Stimulated activated naive CD8-positive, alpha-beta T cell treated with anti-CD3 and anti-CD28 coated beads, Interleukin-15, Interleukin-2, amounts not matched to agents 100 ng/mL and 50 ng/mL, for 24 hours (primary cell): Measurements from ENCODE around the gene IRF1.
A peak's percentile ranks its signal among the peaks of the same experiment; 100 is the strongest.

ENCODE experiments used
- H3K27ac Mint-ChIP-seq: one replicate; pipeline ENCODE4 v1.8.0; 2021; ENCODE audit warnings: mild to moderate bottlenecking, mixed read lengths
- H3K27me3 Mint-ChIP-seq: one replicate; pipeline ENCODE4 v1.8.0; 2021; ENCODE audit warnings: mixed read lengths
- H3K36me3 Mint-ChIP-seq: one replicate; pipeline ENCODE4 v1.8.0; 2021; ENCODE audit warnings: low read depth, mixed read lengths
- H3K4me1 Mint-ChIP-seq: one replicate; pipeline ENCODE4 v1.8.0; 2021; ENCODE audit warnings: low read depth, mixed read lengths
- H3K4me3 Mint-ChIP-seq: one replicate; pipeline ENCODE4 v1.8.0; 2021; ENCODE audit warnings: mild to moderate bottlenecking, mixed read lengths
- H3K9me3 Mint-ChIP-seq: one replicate; pipeline ENCODE4 v1.8.0; 2021; ENCODE audit warnings: mixed read lengths

The IRF1 gene

DNA sequence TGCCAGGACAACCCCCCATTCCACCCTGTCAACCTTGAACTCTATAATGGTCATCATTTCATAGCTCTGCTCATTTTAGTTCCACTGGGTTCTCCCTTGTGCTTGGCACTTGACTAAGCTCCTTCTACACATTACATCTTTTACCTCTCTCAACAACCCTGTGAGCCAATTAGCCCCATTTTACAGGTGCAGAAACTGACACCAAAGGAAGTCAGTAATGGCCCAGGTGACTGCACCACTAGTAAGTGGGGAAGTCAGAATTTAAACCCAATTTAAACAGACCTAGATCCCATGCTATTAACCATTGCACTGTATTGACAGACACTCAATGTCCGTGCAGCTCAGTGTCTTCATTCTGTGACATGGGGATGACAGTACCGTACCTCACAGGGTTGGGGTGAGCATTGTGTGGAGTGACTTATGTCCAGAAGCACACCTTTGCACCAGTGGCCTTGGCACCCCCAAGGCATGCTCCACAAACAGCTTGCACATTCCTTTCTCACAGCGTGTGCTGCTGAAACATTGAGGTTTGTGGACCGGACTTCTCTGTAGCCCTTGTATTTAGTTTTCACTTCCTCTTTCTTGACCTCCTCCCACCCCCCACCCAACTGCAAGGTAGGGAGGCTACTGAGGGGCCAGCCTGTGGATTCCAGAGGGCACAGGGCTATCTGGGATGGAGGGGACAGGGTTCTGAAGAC lies 23.1 kb downstream of the IRF1 start:
- no peak overlapping the region for H3K4me3 Mint-ChIP-seq

DNA sequence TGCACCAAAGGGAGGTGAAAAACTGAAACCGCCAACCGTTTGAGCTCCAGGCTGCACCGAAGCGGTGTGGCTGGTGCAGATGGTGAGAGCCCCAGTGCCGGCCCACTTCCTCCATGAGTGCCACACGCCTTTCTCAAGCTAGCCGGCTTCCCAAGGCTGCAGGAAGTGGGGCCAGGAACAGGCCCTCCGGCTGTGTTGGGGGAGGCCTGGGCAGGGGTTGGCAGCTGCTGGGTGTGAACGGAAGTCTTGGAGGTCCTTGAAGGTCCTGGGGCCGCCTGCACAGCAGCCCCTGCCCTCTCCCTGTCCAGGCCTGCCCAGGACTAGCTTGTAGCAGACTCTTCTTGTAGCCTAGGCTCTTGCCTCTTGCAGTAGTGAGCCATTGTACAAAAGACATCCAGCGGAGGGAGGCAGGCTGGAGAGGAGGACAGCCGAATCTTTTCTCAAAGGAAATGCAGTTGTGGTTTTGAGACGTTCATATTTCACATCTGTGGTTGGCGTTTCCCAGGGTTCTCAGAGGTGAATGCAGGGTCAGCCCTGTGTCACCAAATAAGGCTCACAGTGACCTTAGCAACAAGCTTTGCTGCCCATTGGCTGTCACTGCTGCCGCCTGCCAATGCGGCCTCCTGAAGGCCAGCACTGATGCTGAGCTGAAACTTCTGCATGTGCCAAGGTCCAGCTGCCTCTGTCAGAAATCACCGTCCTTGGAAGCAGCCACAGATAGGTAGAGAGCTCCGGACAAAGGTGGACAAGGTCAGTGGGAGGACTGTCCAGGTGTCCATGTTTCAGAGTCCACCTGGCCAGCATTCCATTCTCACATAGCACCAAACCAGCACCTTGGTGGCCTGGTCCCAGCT lies 23.9 kb downstream of the IRF1 start:
- H3K4me1 Mint-ChIP-seq: peaks cover 100% of the 10 kb centered on the region
- peak overlapping the region; percentile 72 for H3K4me3 Mint-ChIP-seq
- no peaks in the 10 kb centered on the region for H3K9me3 Mint-ChIP-seq

More for the DNA sequence above, 23.1 kb downstream of the IRF1 start:
- peaks cover 29% of the 10 kb centered on the region for H3K36me3 Mint-ChIP-seq
- peaks cover 100% of the 10 kb centered on the region for H3K4me1 Mint-ChIP-seq
- peak overlapping the region; percentile 33 for H3K27ac Mint-ChIP-seq
- H3K27me3 Mint-ChIP-seq: no peaks in the 10 kb centered on the region
- no peaks in the 10 kb centered on the region for H3K9me3 Mint-ChIP-seq

DNA sequence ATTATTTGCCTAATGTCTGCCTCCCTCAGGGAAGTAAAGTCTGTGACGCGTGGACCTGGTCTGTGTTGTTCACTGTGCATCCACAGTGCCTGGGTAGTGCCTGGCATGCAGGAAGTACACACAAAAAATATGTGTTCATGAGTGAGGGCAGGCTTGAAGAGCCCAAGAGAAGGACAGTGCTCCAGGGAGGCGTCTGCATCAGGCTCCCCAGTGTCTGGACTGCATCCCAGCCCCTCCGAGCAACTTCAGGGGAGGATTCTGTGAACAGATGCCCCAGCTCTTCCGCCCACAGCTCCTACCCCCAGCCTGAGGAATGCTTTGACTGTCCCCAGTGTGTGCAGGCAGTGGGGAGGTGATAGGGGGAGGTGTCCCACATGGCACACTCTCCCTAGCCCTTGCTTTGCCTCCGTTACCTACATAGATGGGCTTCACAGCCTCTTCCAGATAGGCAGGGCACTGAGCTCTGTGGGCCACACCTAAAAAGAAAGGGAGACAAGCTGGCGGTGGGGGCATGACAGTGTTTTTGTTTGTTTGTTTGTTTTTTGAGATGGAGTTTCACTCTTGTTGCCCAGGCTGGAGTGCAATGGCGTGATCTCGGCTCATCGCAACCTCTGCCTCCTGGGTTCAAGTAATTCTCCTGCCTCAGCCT lies 25.4 kb downstream of the IRF1 start:
- peak overlapping the region; percentile 65 for H3K4me3 Mint-ChIP-seq
- peaks cover 97% of the 10 kb centered on the region for H3K4me1 Mint-ChIP-seq
- H3K9me3 Mint-ChIP-seq: no peaks in the 10 kb centered on the region
- peak overlapping the region; percentile 72 for H3K27ac Mint-ChIP-seq
- H3K36me3 Mint-ChIP-seq: peaks cover 44% of the 10 kb centered on the region
- no peaks in the 10 kb centered on the region for H3K27me3 Mint-ChIP-seq

More for the DNA sequence above, 23.9 kb downstream of the IRF1 start:
- H3K27ac Mint-ChIP-seq: peak overlapping the region; percentile 77
- H3K27me3 Mint-ChIP-seq: no peaks in the 10 kb centered on the region
- H3K36me3 Mint-ChIP-seq: peaks cover 35% of the 10 kb centered on the region

DNA sequence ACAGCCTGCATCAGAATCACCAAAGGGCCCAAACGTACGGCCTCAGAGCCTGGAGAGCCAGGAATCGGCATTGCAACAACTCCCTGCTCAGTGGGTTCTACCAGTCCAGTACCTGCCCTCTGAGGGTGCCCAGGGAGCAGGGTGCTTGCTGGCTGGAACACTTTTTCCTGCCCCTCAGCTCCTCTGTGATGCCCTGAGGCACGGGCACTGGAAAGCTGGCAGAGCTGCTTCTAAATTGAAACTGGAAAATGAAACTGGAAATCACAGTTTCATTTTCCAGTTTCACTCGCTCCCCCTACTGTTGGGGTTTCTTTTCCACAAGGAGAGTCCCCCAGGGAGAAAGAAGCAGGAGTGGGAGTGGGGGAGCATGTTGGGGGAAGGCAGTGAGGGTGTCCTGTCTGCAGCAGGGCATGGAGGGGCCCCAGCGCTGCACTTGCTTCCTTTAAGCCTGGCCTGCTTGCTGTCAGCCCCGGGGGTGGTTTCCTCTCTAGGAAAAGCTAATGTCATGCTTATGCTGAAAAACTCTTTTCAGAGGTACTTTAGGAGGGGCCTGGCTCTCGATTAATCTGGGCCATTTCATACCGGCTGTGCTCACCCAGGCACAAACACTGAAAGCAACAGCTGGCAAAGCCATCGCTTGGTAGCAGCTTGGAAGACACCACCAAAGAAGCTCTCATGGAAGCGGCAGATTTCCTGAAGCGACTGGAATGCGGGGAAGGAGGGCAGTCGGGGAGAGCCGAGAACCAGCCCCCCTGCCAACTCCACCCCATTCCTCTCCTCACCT lies 26.2 kb downstream of the IRF1 start:
- Mint-ChIP-seq H3K27ac (peak overlapping the region; percentile 72), H3K9me3 (no peaks in the 10 kb centered on the region), H3K27me3 (no peaks in the 10 kb centered on the region), H3K4me3 (peak overlapping the region; percentile 65), H3K36me3 (peaks cover 36% of the 10 kb centered on the region), H3K4me1 (peaks cover 97% of the 10 kb centered on the region)

DNA sequence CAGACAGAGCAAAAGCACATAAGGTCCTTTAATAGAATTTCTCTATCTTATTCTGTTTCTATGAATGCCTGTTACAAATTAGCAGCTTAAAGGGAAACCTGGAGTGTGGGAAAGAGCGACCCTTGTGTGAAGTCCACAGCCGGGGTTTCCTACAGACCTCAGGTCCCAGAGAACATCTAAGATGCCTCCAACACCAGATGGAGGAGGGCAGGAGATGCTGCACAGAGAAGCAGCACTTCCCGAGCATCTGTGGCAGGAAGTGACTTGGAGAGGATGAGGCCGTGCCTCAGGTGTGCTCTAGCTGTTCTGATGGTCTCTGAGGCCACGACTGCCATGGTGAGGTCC lies 26.8 kb downstream of the IRF1 start:
- no peaks in the 10 kb centered on the region for H3K9me3 Mint-ChIP-seq
- H3K27ac Mint-ChIP-seq: peak overlapping the region; percentile 52
- peaks cover 97% of the 10 kb centered on the region for H3K4me1 Mint-ChIP-seq
- H3K27me3 Mint-ChIP-seq: no peaks in the 10 kb centered on the region
- H3K36me3 Mint-ChIP-seq: peaks cover 36% of the 10 kb centered on the region
- peak overlapping the region; percentile 65 for H3K4me3 Mint-ChIP-seq

DNA sequence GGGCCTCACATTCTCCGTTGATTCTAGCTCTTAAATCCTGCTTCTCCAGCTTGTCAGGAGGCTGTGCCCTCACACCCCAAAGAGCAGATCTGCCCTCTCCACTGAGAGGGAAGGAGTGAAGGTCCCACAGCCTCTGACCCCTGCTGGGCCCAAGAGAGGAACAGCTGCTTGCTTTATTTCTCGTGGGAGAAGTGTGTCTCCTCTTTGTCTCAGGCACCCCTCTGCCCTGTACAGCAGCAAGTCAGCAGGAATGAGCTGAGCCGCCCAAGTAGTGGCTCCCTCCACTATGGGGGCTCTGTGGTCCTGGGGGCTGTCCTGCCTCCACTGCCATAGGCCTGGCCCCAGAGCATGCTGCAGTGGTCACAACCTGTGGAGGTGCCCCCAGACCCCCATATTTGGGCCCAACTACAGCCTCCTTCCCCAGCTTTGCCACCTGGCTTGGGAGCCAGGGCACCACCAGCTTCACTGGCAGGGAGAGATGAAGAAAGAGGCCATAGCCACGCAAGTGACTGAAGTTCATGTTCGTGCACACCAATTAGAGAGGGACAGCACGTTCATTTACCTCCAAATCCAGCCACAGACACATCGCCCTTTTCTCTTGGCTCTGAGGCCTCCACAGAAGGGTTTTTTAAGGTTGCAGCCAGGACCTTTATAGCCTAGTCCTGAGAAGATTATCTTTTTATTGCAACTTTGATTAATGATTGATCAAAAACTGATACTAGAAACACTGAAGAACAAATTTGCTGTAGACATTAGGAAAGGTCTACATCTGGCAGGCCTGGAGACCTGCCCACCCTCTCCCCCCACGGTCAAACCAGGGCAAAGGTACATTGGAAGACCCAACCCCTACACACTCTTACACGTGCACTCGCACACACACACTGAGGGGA lies 27.5 kb downstream of the IRF1 start:
- Mint-ChIP-seq H3K27ac (peak overlapping the region; percentile 58), H3K9me3 (no peaks in the 10 kb centered on the region), H3K27me3 (no peaks in the 10 kb centered on the region), H3K4me3 (peak overlapping the region; percentile 65), H3K36me3 (peaks cover 36% of the 10 kb centered on the region), H3K4me1 (peaks cover 97% of the 10 kb centered on the region)

DNA sequence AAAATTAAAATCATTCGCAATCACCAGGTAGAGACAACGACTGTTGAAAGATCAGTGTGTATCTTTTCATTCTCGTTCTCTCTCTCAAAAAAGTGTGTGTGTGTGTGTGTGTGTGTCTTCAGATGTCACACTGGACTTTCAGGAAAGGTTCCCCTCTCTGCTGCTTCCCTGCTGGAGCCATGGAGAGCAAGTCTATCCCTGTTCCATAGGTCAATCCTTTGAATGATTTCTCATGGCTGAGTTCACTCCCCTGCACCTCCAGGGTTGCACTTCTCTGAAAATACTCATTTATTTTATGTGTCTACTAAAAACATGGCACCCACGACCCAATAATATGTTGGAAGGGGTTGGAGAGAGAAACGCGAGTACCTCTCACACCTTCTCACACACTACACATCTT lies 28.2 kb downstream of the IRF1 start:
- Mint-ChIP-seq H3K27me3 (no peaks in the 10 kb centered on the region), H3K36me3 (peaks cover 39% of the 10 kb centered on the region), H3K9me3 (no peaks in the 10 kb centered on the region), H3K27ac (no peak overlapping the region), H3K4me1 (peaks cover 97% of the 10 kb centered on the region), H3K4me3 (no peak overlapping the region)

DNA sequence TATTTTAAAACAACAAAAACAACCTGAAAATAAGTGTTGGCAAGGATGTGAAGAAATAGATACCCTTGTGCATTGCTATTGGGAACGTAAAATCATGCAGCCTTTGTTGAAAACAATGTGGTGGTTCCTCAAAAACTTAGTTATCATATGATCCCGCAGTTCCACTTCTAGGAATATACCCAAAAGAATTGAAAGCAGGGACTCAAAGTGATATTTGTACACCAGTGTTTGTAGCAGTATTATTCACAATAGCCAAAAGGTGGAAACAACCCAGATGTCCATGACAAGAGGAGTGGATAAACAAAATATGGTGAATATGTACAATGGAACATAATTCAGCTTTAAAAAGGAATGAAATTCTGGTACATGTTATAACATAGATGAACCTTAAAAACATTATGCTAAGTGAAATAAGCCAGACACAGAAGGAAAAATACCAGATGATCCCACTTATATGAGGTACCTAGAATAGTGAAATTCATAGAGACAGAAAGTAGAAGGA lies 29.0 kb downstream of the IRF1 start:
- Mint-ChIP-seq H3K4me3 (no peak overlapping the region), H3K27ac (no peak overlapping the region), H3K9me3 (no peaks in the 10 kb centered on the region), H3K36me3 (peaks cover 37% of the 10 kb centered on the region), H3K4me1 (peaks cover 97% of the 10 kb centered on the region), H3K27me3 (no peaks in the 10 kb centered on the region)

DNA sequence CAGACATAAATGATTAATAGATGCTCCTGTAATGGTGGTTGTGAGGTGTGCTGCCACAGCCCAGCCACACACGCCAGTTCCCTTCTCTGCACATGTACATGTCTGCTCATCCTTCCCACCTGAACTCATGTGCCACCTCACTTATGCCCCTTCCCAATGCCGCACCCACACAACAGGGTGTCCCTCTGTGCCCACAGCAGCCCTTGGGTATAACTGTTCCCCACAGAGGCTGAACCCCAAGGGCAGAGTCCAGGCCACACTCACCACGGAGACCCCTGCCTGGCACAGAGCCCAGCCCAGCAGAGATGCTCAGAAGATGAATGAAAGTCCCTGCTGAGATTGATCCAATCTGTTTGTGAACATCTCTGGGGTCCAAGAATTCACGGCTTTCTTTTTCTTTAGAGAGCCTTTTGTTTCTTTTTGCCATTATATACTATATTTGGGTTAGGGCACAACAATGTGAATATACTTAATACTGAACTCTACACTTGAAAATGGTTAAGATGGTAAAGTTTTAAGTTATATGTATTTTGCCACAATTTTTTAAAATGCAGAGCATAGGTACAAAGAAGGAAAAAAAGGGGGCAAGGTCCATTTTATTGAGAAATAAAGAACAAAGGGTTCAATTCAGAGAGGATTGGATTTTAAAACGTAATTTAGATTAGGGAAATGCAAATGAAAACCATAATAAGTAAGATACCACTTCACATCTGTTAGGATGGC lies 29.6 kb downstream of the IRF1 start:
- Mint-ChIP-seq H3K36me3 (peaks cover 37% of the 10 kb centered on the region), H3K27ac (peak overlapping the region; percentile 2), H3K4me1 (peaks cover 97% of the 10 kb centered on the region), H3K27me3 (no peaks in the 10 kb centered on the region), H3K4me3 (no peak overlapping the region), H3K9me3 (no peaks in the 10 kb centered on the region)

DNA sequence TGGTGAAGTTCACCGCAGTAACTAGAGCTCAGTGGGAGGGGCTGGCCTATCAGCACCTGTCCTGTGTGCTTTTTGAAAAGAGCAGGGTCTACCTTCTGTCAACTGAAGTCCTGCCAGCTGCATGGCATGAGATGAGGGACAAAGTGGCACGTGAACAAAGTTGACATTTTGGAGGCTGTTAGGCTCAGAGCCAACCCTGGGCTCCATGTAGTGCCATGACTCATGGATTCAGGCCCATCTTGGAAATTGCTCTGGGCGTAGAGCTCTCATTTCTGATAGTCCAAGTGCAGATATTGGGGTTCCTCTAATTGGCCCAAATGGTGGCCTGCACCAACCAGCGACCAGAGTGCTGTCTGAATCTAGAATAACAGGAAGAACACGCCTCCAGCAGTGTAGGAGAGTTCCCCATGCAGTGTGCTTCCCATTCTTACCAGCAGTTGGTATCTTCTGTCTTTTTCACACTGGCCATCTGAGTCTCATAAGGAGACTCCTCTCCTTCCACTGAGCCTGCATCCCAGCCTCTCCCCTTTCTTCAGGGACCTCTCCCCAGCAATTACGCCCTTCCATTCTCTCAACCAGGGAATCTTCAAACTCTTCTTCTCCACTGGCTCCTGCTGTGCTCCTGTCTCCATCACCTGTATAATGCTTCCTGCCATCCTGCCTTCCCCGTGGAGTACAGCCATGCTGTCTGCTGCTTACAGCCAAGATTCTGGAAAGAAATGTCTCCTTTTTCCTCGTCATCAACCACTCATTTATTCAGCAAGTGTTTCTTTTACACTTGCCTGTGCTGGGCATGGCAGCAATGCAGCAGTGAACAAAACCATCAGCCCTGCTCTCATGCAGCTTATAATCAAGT lies 30.4 kb downstream of the IRF1 start:
- Mint-ChIP-seq H3K27ac (peak overlapping the region; percentile 82), H3K27me3 (no peaks in the 10 kb centered on the region), H3K4me3 (peak overlapping the region; percentile 30), H3K4me1 (peaks cover 97% of the 10 kb centered on the region), H3K36me3 (peaks cover 37% of the 10 kb centered on the region), H3K9me3 (no peaks in the 10 kb centered on the region)

DNA sequence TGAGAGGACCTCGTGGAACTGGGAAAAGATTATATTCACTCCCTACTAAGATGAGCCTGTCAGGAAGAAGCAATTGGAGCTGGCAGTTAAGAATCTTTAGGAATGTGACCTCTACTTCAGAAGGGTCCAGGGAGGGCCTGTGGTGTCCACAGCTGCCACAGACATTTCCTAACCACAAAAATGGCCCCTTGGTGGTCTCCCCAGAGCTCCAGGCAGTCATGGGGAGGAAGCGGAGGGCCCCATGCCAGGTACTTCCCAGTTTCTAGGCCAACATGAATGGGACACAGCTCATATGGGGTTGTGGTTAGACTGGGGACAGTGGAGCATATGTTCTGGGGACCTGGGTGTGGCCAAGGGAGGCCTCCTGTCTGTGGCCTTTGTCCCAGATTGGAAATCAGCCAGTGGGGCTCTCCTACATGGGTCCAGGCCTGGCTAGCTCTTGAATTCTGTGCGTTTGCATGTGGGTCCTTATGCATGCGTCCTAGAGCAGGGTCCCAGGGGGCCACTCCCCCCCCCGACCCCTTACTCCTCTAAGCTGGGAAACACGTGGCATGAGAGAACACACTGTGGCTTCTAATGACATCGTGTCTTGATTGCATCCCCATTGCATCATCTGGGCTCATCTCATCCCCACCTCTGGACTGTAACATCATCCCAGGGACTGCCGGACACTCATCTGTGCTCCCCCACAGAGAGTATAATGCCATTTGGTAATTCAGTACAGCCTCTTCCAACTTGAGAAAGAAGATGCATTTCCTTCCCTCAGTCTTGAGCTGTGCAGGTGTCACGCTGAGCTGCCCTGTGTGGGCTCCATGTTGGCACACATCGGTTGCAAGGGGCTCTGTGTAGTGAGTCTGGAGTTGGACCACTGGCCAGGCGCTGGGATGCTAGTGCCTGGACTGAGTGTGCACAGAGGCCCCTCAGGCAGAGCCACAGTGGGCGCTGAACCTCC lies 31.3 kb downstream of the IRF1 start:
- Mint-ChIP-seq H3K27ac (peak overlapping the region; percentile 82), H3K4me1 (peaks cover 97% of the 10 kb centered on the region), H3K9me3 (no peaks in the 10 kb centered on the region), H3K4me3 (peak overlapping the region; percentile 25), H3K36me3 (peaks cover 38% of the 10 kb centered on the region), H3K27me3 (no peaks in the 10 kb centered on the region)

DNA sequence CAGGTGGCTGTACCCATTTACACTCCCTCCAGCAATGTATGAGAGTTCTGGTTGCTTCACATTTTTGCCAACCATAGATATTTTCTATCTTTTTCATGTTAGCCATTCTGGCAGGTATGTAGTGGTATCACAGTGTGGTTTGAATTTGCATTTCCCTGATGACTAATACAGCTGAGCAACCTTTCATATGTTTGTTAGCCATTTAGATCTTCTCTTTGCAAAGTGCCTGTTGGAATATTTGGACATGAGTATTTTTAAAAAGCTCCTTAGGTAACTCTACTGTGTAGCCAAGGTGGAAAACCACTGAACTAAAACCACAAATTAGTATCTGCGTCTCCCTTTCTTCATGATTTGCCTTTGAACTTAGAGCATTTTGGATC lies 31.9 kb downstream of the IRF1 start:
- peak overlapping the region; percentile 82 for H3K27ac Mint-ChIP-seq
- no peaks in the 10 kb centered on the region for H3K27me3 Mint-ChIP-seq
- H3K9me3 Mint-ChIP-seq: no peaks in the 10 kb centered on the region
- peaks cover 44% of the 10 kb centered on the region for H3K36me3 Mint-ChIP-seq
- peaks cover 97% of the 10 kb centered on the region for H3K4me1 Mint-ChIP-seq
- H3K4me3 Mint-ChIP-seq: peak overlapping the region; percentile 25
